ENCODE results near the gene LAMB4. TPM values are rescaled to one million over a fixed set of nuclear protein-coding genes. Genes with fewer than 3 reads are reported as not detected.

Gene LAMB4
- total RNA-seq, result 0.25 TPM in 1 of 2 replicates, not detected in the other

GRCh38 chr7:108130261-108130660 is at the start of gene LAMB4:
Gene LAMB4 (minus strand): TSS chr7:108130361. CDS start chr7:108123164, 7,197 bp downstream.

GRCh38 chr7:108002726-108003598 is 127.2 kb downstream of the LAMB4 start, which contains the start of gene LAMB1:
Gene LAMB1 (minus strand): TSS chr7:108003161. CDS start chr7:108002885, 276 bp downstream.

Other genes with a start within 250 kb of the LAMB4 start
- 19.9 and 28.7 TPM in 2 replicates for gene DLD, start 239.2 kb downstream of the LAMB4 start, total RNA-seq
- 241 and 438 TPM in 2 replicates for gene LAMB1, start 127.2 kb downstream of the LAMB4 start, total RNA-seq

Measured in mesangial cell (primary cell).